Measurements from ENCODE around the gene MAST2.
A peak's percentile ranks its signal among the peaks of the same experiment; 100 is the strongest.

The MAST2 gene

DNA sequence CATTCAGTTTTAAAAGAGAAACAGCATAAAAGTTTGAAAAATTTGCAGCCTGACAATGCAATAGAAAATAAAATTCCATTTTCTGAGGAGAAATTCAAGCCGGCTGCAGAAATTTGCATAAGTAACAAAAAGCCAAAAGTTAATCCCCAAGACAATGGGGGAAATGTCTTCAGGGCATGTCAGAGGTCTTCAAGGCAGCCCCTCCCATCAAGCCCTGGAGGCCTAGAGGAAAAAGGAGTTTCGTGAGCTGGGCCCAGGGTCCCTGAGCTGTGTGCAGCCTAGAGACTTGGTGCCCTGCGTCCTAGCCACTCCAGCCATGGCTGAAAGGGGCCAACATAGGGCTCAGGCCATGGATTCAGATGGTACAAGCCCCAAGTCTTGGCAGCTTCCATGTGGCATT lies 254.4 kb downstream of the MAST2 start:
- no peak for DNase-seq
- H3K9me3 ChIP-seq (ENCODE audit: severe bottlenecking) = no peaks in the 10 kb centered on the region
- TF ChIP-seq, protein P1, sequence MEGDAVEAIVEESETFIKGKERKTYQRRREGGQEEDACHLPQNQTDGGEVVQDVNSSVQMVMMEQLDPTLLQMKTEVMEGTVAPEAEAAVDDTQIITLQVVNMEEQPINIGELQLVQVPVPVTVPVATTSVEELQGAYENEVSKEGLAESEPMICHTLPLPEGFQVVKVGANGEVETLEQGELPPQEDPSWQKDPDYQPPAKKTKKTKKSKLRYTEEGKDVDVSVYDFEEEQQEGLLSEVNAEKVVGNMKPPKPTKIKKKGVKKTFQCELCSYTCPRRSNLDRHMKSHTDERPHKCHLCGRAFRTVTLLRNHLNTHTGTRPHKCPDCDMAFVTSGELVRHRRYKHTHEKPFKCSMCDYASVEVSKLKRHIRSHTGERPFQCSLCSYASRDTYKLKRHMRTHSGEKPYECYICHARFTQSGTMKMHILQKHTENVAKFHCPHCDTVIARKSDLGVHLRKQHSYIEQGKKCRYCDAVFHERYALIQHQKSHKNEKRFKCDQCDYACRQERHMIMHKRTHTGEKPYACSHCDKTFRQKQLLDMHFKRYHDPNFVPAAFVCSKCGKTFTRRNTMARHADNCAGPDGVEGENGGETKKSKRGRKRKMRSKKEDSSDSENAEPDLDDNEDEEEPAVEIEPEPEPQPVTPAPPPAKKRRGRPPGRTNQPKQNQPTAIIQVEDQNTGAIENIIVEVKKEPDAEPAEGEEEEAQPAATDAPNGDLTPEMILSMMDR (IDR thresholded peaks at IDR 0.05; ENCODE audit: low read depth, low read length) = no peak

DNA sequence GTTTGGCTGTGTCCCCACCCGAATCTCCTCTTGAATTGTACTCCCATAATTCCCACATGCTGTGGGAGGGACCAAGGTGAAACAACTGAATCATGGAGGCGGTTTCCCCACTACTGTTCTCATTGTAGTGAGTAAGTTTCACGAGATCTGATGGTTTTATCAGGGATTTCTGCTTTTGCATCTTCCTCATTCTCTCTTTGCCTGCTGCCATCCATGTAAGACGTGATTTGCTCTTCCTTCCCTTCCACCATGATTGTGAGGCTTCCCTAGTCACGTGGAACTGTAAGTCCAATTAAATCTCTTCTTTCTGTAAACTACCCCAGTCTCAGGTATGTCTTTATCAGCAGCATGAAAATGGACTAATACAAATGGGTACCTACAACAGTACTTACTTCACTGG lies 255.5 kb downstream of the MAST2 start:
- TF ChIP-seq, protein P1 (IDR thresholded peaks at IDR 0.05; ENCODE audit: low read depth, low read length) = no peak
- Histone ChIP-seq H3K27ac (no peak overlapping the region), H3K4me3 (ENCODE audit: low read depth, low read length) (no peak overlapping the region), H3K9me3 (ENCODE audit: severe bottlenecking) (no peaks in the 10 kb centered on the region), H3K27me3 (ENCODE audit: insufficient read depth, low read depth, severe bottlenecking) (no peaks in the 10 kb centered on the region), H3K36me3 (peaks cover 69% of the 10 kb centered on the region)
- DNase-seq = no peak

More for the DNA sequence above, 254.4 kb downstream of the MAST2 start:
- Histone ChIP-seq H3K36me3 (peaks cover 80% of the 10 kb centered on the region), H3K27me3 (ENCODE audit: insufficient read depth, low read depth, severe bottlenecking) (no peaks in the 10 kb centered on the region), H3K27ac (no peak overlapping the region), H3K4me3 (ENCODE audit: low read depth, low read length) (no peak overlapping the region)

DNA sequence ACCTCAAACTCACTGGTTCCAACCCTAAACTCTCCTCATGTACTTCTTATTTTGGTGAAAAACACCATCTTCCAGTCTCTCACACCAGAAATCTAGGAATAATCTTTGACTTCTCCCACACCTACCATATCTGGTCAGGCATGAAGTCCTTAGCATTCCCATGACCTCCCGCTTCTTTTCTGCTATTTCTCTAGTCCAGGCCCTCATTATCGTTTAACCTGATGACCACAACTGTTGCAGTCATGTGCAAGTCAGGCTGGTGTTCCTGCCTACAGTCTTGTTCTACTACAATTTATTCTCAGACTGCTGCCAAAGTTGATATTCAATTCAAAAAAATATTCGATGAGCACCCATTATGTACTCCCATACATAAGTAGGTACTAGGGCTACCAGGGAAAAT lies 257.7 kb downstream of the MAST2 start:
- no peak for DNase-seq
- Histone ChIP-seq H3K27ac (no peak overlapping the region), H3K36me3 (peaks cover 71% of the 10 kb centered on the region), H3K27me3 (ENCODE audit: insufficient read depth, low read depth, severe bottlenecking) (no peaks in the 10 kb centered on the region), H3K9me3 (ENCODE audit: severe bottlenecking) (no peaks in the 10 kb centered on the region), H3K4me3 (ENCODE audit: low read depth, low read length) (no peak overlapping the region)
- TF ChIP-seq, protein P1 (IDR thresholded peaks at IDR 0.05; ENCODE audit: low read depth, low read length) = no peak

DNA sequence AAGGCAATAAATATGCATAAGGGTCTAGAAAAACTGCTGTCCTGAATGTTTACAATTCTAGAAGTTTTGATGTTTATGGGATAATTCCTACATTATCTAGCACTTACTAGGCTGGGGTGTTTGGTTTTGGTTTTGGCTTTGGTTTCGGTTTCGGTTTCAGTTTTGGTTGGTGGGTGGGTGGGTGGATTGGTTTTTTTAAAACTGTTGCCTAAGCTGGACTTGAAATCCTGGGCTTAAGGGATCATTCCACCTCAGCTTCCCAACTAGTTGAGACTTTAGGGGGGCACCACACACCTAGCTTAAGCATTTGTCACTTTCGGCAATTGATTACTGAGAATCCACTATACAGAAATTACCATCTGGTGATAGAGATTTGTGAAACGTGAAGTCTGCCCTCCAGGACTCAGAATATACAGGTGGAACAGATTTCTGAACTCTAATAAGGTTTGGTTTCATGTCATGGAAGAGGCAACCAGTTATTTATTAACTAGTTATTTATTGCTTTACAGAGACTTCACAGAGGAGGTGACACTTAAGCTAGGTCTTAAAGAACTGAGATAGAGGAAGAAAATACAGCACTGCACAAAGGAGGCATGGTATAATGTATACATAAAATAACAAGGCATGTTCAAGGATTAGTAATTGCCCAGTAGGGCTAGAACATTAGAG lies 259.4 kb downstream of the MAST2 start:
- no peaks in the 10 kb centered on the region for H3K27me3 ChIP-seq (ENCODE audit: insufficient read depth, low read depth, severe bottlenecking)
- DNase-seq = peak; percentile 54
- peak overlapping the region; percentile 61 for H3K27ac ChIP-seq
- TF ChIP-seq, protein P1 (IDR thresholded peaks at IDR 0.05; ENCODE audit: low read depth, low read length) = no peak
- H3K36me3 ChIP-seq = peaks cover 68% of the 10 kb centered on the region
- no peaks in the 10 kb centered on the region for H3K9me3 ChIP-seq (ENCODE audit: severe bottlenecking)
- H3K4me3 ChIP-seq (ENCODE audit: low read depth, low read length) = no peak overlapping the region

DNA sequence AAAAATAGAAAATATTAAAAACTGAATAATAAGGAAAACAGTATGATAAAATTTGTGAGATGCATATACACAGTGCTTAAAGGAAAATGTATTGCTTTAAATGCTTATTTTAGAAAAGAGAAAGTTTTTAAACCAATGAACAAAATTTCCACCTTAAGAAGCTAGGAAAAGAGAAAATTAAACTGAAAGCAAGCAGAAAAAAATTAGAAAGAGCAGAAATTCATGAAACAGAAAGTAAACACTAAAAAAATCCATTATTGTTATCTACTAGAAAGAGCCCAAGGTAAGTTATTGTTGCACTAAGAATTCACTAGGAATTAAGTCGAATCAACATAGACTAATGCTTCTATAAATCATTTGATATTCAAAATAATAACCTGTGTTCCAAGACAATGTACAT lies 261.3 kb downstream of the MAST2 start:
- TF ChIP-seq, protein P1 (IDR thresholded peaks at IDR 0.05; ENCODE audit: low read depth, low read length) = no peak
- no peak for DNase-seq
- Histone ChIP-seq H3K4me3 (ENCODE audit: low read depth, low read length) (no peak overlapping the region), H3K27ac (no peak overlapping the region), H3K27me3 (ENCODE audit: insufficient read depth, low read depth, severe bottlenecking) (no peaks in the 10 kb centered on the region), H3K36me3 (peaks cover 66% of the 10 kb centered on the region), H3K9me3 (ENCODE audit: severe bottlenecking) (no peaks in the 10 kb centered on the region)

DNA sequence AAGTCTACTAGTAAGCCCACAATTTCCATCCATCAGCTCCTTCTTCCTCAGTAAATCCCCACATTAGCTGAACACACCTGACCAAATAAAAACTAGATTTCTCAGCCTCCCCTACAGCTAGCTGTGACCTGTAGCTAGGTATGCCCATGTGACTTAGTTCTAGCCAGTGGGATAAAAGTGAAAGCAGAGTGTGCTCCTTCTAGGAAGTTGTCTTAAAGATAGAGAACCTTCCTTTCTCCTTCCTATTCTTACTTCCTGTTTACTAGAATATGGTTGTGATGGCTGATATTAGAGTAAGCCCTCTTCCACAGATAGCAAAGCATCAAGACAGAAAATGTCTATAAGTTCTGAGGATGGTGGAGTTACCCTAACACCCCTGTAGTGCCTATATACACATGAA lies 262.0 kb downstream of the MAST2 start:
- H3K9me3 ChIP-seq (ENCODE audit: severe bottlenecking) = no peaks in the 10 kb centered on the region
- no peak overlapping the region for H3K27ac ChIP-seq
- H3K36me3 ChIP-seq = peaks cover 66% of the 10 kb centered on the region
- TF ChIP-seq, protein P1 (IDR thresholded peaks at IDR 0.05; ENCODE audit: low read depth, low read length) = no peak
- DNase-seq = no peak
- no peaks in the 10 kb centered on the region for H3K27me3 ChIP-seq (ENCODE audit: insufficient read depth, low read depth, severe bottlenecking)
- no peak overlapping the region for H3K4me3 ChIP-seq (ENCODE audit: low read depth, low read length)

All from WERI-Rb-1 (cell line).